Prostate gland (tissue), 2 donors: ENCODE data around the gene CLDN2.

Experiments used
- CTCF ChIP-seq, 4 experiments: fragments of 200-600 bp in 2 of 4; fragments of 450-650 bp in 2 of 4; sonication (generic) in 2 of 4; IDR thresholded peaks; 1 replicate in 3 of 4; 2 replicates in 1 of 4; pipeline ENCODE4 v1.5.1; 2016 to 2019; ENCODE audit warnings: antibody characterized with exemption in 4 of 4, mild to moderate bottlenecking in 2 of 4, moderate library complexity in 2 of 4
- POLR2AphosphoS5 ChIP-seq: sonication (generic); formaldehyde crosslinking; IDR thresholded peaks from one replicate; pipeline ENCODE4 v1.6.1; 2017; ENCODE audit warnings: antibody characterized with exemption

DNA sequence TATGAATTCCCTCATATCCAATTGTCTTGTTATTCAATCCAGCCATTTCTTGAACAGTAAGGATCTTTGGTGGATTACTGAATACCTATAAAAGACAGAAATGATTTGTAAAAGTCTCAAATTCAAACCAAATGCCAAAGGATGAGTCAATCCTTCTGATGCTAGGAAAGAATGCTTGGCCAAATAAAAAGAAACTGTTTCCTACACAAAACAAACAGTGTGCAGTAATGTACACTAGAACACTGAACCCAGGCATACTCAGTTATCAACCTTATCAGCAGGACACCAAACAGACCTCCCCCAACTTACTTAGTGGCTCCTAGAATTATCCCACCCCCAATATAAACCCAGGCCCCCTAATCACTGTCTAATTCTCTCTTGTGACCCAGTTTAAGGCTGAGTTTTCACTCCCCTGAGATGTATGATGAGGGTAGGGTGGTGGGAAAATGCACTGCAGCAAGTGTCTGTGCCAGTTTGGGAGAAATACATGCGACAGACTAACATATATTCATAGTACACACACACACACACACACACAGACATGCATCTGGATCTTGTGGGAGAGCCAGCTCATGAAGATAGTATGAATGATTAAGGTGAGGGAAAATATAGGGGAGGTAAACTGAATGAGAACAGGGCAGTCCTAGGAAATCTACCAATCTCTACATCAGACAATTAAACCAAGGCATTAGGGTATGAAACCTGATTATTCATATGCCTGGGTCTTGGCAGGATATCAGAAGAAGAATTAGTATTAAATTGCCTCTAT lies 35.0 kb downstream of the CLDN2 start:
- TF ChIP-seq CTCF (IDR thresholded peaks at IDR 0.05) (no peak), POLR2AphosphoS5 (no peak)
